SKM-1 treated with dmso at 0.1 percent for 144 hours (cell line): Measurements from ENCODE around the gene C10orf143.

ENCODE experiments used
- DNase-seq: peaks from one replicate; lab custom pipeline; 2025; ENCODE audit not compliant: unreplicated experiment; lab: John Stamatoyannopoulos, UW

The C10orf143 gene

GRCh38 chr10:130054021-130054420 lies 56.6 kb downstream of the C10orf143 start:
- DNase-seq = no peak

- DNase-seq = no peak
Observed at GRCh38 chr10:130053561-130053960, 57.1 kb downstream of the C10orf143 start.

GRCh38 chr10:130052193-130052592 lies 58.4 kb downstream of the C10orf143 start:
- DNase-seq = no peak

- no peak for DNase-seq
Observed at GRCh38 chr10:130050721-130051120, 59.9 kb downstream of the C10orf143 start.

GRCh38 chr10:130049987-130050386 lies 60.6 kb downstream of the C10orf143 start:
- DNase-seq = no peak

GRCh38 chr10:130049244-130049643 lies 61.4 kb downstream of the C10orf143 start:
- DNase-seq = no peak

GRCh38 chr10:130048081-130048480 lies 62.5 kb downstream of the C10orf143 start:
- DNase-seq = no peak

- no peak for DNase-seq
Observed at GRCh38 chr10:130047336-130047735, 63.3 kb downstream of the C10orf143 start.

GRCh38 chr10:130046591-130046990 lies 64.0 kb downstream of the C10orf143 start:
- DNase-seq = no peak

GRCh38 chr10:130045801-130046321 lies 64.8 kb downstream of the C10orf143 start:
- no peak for DNase-seq

GRCh38 chr10:130045091-130045652 lies 65.5 kb downstream of the C10orf143 start:
- no peak for DNase-seq

GRCh38 chr10:130044067-130045061 lies 66.3 kb downstream of the C10orf143 start:
- no peak for DNase-seq

- DNase-seq = no peak
Observed at GRCh38 chr10:130043491-130043890, 67.1 kb downstream of the C10orf143 start.

- DNase-seq = no peak
Observed at GRCh38 chr10:130042381-130042780, 68.2 kb downstream of the C10orf143 start.

GRCh38 chr10:130041451-130042371 lies 68.9 kb downstream of the C10orf143 start:
- DNase-seq = no peak

- DNase-seq = no peak
Observed at GRCh38 chr10:130040817-130041330, 69.8 kb downstream of the C10orf143 start.

- no peak for DNase-seq
Observed at GRCh38 chr10:130040351-130040750, 70.3 kb downstream of the C10orf143 start.

- no peak for DNase-seq
Observed at GRCh38 chr10:130039141-130039540, 71.5 kb downstream of the C10orf143 start.

GRCh38 chr10:130038611-130039109 lies 72.0 kb downstream of the C10orf143 start:
- DNase-seq = no peak

- DNase-seq = no peak
Observed at GRCh38 chr10:130038019-130038555, 72.5 kb downstream of the C10orf143 start.
